GM12878 (cell line): ENCODE data around the gene KCTD2. TPM values are rescaled to one million over a fixed set of nuclear protein-coding genes. Genes with fewer than 3 reads are reported as not detected.
A peak's percentile ranks its signal among the peaks of the same experiment; 100 is the strongest.

Source experiments
- ATAC-seq: fragments of 200-7000 bp; cut with Tn5 transposase; 3 replicates; pipeline ENCODE4 v1.9.1; 2020; ENCODE audit warnings: mild to moderate bottlenecking, moderate library complexity
- BruUV-seq: library from RNA; stranded (reverse); fragments of 400-500 nt; replicated peaks from 2 replicates; lab custom pipeline; 2021; lab: Mats Ljungman, UMichigan
- CTCF ChIA-PET: fragments of 300-600 bp; sonication (Branson Sonifier 250); formaldehyde crosslinking; extraction: SDS; loops from one replicate; lab custom pipeline; 2021; ENCODE audit warnings: inconsistent platforms; lab: Yijun Ruan, JAX
- POLR2A ChIA-PET: fragments of 350-600 bp; formaldehyde crosslinking; extraction: SDS; loops from one replicate; lab custom pipeline; 2021; ENCODE audit warnings: inconsistent platforms; lab: Charles Lee
- RAD21 ChIA-PET: fragments of 300-600 bp; sonication (Branson Sonifier 250); formaldehyde crosslinking; loops from one replicate; lab custom pipeline; 2023; ENCODE audit warnings: antibody characterized with exemption; ENCODE audit not compliant: unreplicated experiment; lab: Charles Lee
- SMC1A ChIA-PET: fragments of 300-600 bp; sonication (Branson Sonifier 250); formaldehyde crosslinking; loops from one replicate; lab custom pipeline; 2023; ENCODE audit not compliant: unreplicated experiment, uncharacterized antibody; lab: Charles Lee
- DNase-seq: peaks from one replicate; pipeline ENCODE4 v3.0.0-alpha.2; 2011; ENCODE audit warnings: low read depth, low spot score
- FAIRE-seq: peaks from 3 replicates; lab custom pipeline; 2011; peaks lifted over from hg19 to GRCh38; lab: Jason Lieb, UNC
- H2AFZ ChIP-seq: 2 replicates; pipeline ENCODE4 v1.6.0; 2011; ENCODE audit warnings: low read depth, low read length, control low read depth; ENCODE audit not compliant: control insufficient read depth
- H3K27ac ChIP-seq: 2 replicates; pipeline ENCODE4 v1.5.1; 2011; ENCODE audit warnings: control low read depth; ENCODE audit not compliant: control insufficient read depth, insufficient read depth
- H3K27me3 ChIP-seq, 2 experiments: replicated peaks in 1 of 2; 2 replicates each; pipeline versions ENCODE4 v1.6.0 to v1.6.1; 2011; ENCODE audit warnings: low read length in 1 of 2; ENCODE audit not compliant: control insufficient read depth in 2 of 2, insufficient read depth in 2 of 2
- H3K36me3 ChIP-seq, 2 experiments: 2 replicates each; pipeline ENCODE4 v1.5.1; 2011; ENCODE audit warnings: low read length in 1 of 2; ENCODE audit not compliant: control insufficient read depth in 2 of 2, insufficient read depth in 2 of 2
- H3K4me1 ChIP-seq: 2 replicates; pipeline ENCODE4 v1.6.1; 2011; ENCODE audit warnings: mild to moderate bottlenecking, low read length, moderate library complexity, mixed read lengths; ENCODE audit not compliant: control insufficient read depth, insufficient read depth
- H3K4me2 ChIP-seq: 2 replicates; pipeline ENCODE4 v1.6.0; 2011; ENCODE audit warnings: control low read depth; ENCODE audit not compliant: control insufficient read depth, insufficient read depth
- H3K4me3 ChIP-seq: fragments of 200-600 bp; sonication (generic); 2 replicates; pipeline ENCODE4 v1.5.1; 2016
- H3K79me2 ChIP-seq: 2 replicates; pipeline ENCODE4 v1.6.0; 2011; ENCODE audit warnings: low read length; ENCODE audit not compliant: control insufficient read depth, insufficient read depth
- H3K9ac ChIP-seq: 2 replicates; pipeline ENCODE4 v1.8.0; 2011; ENCODE audit warnings: low read length, control low read depth, mixed read lengths; ENCODE audit not compliant: control insufficient read depth, insufficient read depth
- H3K9me3 ChIP-seq: replicated peaks from 3 replicates; pipeline ENCODE4 v1.5.1; 2011; ENCODE audit warnings: mild to moderate bottlenecking, low read length; ENCODE audit not compliant: control insufficient read depth, insufficient read depth
- H4K20me1 ChIP-seq: 2 replicates; pipeline ENCODE4 v1.6.0; 2011; ENCODE audit not compliant: control insufficient read depth, insufficient read depth
- CHD1 ChIP-seq: IDR thresholded peaks from 2 replicates; pipeline ENCODE4 v1.6.1; 2012; ENCODE audit warnings: low read depth, low read length, improper control_type of control experiment
- EED ChIP-seq: sonication (generic); IDR thresholded peaks from 2 replicates; pipeline ENCODE4 v1.6.1; 2016; ENCODE audit warnings: antibody characterized with exemption, low read depth
- HCFC1 ChIP-seq: fragments of 150-350 bp; IDR thresholded peaks from 2 replicates; pipeline ENCODE4 v1.6.1; 2014; ENCODE audit warnings: low read length
- IRF5 ChIP-seq: fragments of 450-650 bp; IDR thresholded peaks from 2 replicates; pipeline ENCODE4 v1.6.1; 2017; ENCODE audit warnings: borderline replicate concordance
- NFXL1 ChIP-seq: fragments of 450-650 bp; IDR thresholded peaks from 2 replicates; pipeline ENCODE4 v1.6.1; 2017; ENCODE audit warnings: antibody characterized with exemption, mild to moderate bottlenecking, borderline replicate concordance
- RELB ChIP-seq: fragments of 450-650 bp; IDR thresholded peaks from 2 replicates; pipeline ENCODE4 v1.6.1; 2017; ENCODE audit warnings: low read depth, mild to moderate bottlenecking, moderate library complexity
- TCF3 ChIP-seq: IDR thresholded peaks from 2 replicates; pipeline ENCODE4 v1.6.1; 2012; ENCODE audit warnings: low read depth, mild to moderate bottlenecking, low read length, borderline replicate concordance; ENCODE audit not compliant: insufficient read depth
- ZBTB11 ChIP-seq: fragments of 450-650 bp; formaldehyde crosslinking; IDR thresholded peaks from 2 replicates; pipeline ENCODE4 v1.5.0; 2022; ENCODE audit warnings: mild to moderate bottlenecking, missing genetic modification characterization
- ZBTB40 ChIP-seq: fragments of 450-650 bp; IDR thresholded peaks from 2 replicates; pipeline ENCODE4 v1.6.1; 2016; ENCODE audit warnings: mild to moderate bottlenecking, moderate library complexity, borderline replicate concordance
- ZNF384 ChIP-seq: IDR thresholded peaks from 2 replicates; pipeline ENCODE4 v1.6.1; 2012; ENCODE audit warnings: low read depth, mild to moderate bottlenecking, low read length, improper control_type of control experiment, borderline replicate concordance
- WGBS: methylation state at CpG from one replicate; pipeline ENCODE4 v1.1.6; 2016; ENCODE audit warnings: low lambda C conversion rate; ENCODE audit not compliant: insufficient replicate concordance, insufficient coverage; ENCODE audit errors: missing lambda C conversion rate; 5-methylcytosine and 5-hydroxymethylcytosine counted together
- in situ Hi-C: fragments of 300-500 bp; cut with MboI; formaldehyde crosslinking; loops from 9 replicates; pipeline ENCODE4 v1.14.3; 2018; ENCODE audit warnings: mixed read lengths
- intact Hi-C: fragments of 100-400 bp; cut with micrococcal nuclease; formaldehyde crosslinking; loops from one replicate; pipeline ENCODE4 v1.14.2; 2022; ENCODE audit not compliant: unreplicated experiment
- polyA plus RNA-seq, 11 experiments: library from polyadenylated mRNA; depleted of rRNA in 4 of 11; unstranded in 6 of 11; stranded (reverse) in 5 of 11; fragments of >200 nt; fragmentation: Nextera tagmentation in 4 of 11; fragmentation: Illumina TruSeq in 1 of 11; extraction: Ambion mirVana in 4 of 11; extraction: Trizol in 1 of 11; gene quantifications; 1 replicate in 1 of 11; 2 replicates in 10 of 11; pipeline versions ENCODE4 v1.2.1 to v1.2.3, GENCODE V29; 2011 to 2016; ENCODE audit warnings: inconsistent platforms in 2 of 11, missing spikeins in 2 of 11, low read depth in 1 of 11
- total RNA-seq, 4 experiments: library from RNA; depleted of rRNA in 3 of 4; stranded (reverse); fragments of >200 nt in 3 of 4; fragmentation: Illumina TruSeq in 1 of 4; extraction: Trizol in 1 of 4; gene quantifications; 2 replicates each; pipeline versions ENCODE4 v1.2.1 to v1.2.3, GENCODE V29; 2013 to 2021

KCTD2 gene
- total and polyA plus RNA-seq, 10 of the 15 experiments (the other 5 are each of a cell fraction or from before 2014, with no cell fraction given), result 1.5 to 27.5 (median 13.7) TPM

- Histone ChIP-seq H3K36me3 (no peaks in the 10 kb centered on the region), H3K27ac (no peak overlapping the region), H4K20me1 (no peaks in the 10 kb centered on the region), H2AFZ (peak overlapping the region; percentile 40), H3K9me3 (no peaks in the 10 kb centered on the region; the same call in 2 of the 3 replicates), H3K9ac (no peak overlapping the region), H3K79me2 (no peaks in the 10 kb centered on the region), H3K4me3 (peak overlapping the region; percentile 36), H3K4me1 (0 out of 2 replicates have a peak, but pooled peaks cover 4% of the 10 kb centered on the region), H3K27me3 (no peaks in the 10 kb centered on the region), H3K4me2 (peak overlapping the region; percentile 97)
- POLR2A ChIA-PET, result interaction anchor here (2.1 kb wide), 1 partner anchor 20 kb away, joined by 10 read pairs; the partner anchor contains the start of gene MRPL58
- no peak for DNase-seq
- in situ Hi-C loops (no loop called here), intact Hi-C loops (loop anchor here (5.0 to 10.0 kb wide), 2 partner anchors 68 to 150 kb away; partner anchors contain the start of gene SUMO2)
- WGBS, result 18% methylated on average over 9 of the region's 13 CpGs
- ATAC-seq, result peak; percentile 8
- CTCF ChIA-PET, result interaction anchor here (0.8 to 5.3 kb wide), 7 partner anchors 16 to 177 kb away, joined by 3 to 37 read pairs (median 5); partner anchors contain the start of gene MRPL58
- SMC1A ChIA-PET, result interaction anchor here (1.4 to 1.6 kb wide), 3 partner anchors 16 to 71 kb away, joined by 5 to 15 read pairs (median 9); no protein-coding TSS in a partner anchor
- no peak for FAIRE-seq
- no TSS peak for BruUV-seq
- RAD21 ChIA-PET, result interaction anchor here (0.5 to 2.4 kb wide), 8 partner anchors 16 to 169 kb away, joined by 3 to 21 read pairs (median 4); partner anchors contain the start of gene MRPL58
- TF ChIP-seq IRF5 (no peak), NFXL1 (no peak), RELB (no peak), ZBTB11 (CRISPR knock-in tag) (no peak), TCF3 (no peak), EED (no peak), HCFC1 (no peak), ZNF384 (no peak), CHD1 (no peak), ZBTB40 (no peak)
These were observed 14.2 kb upstream of the KCTD2 start for GRCh38 chr17:75032720-75033280.
